Tibial nerve (tissue), 4 donors: ENCODE data around the gene GLYATL1B.
"Not testable (repeated sequence)": the region's sequence is repeated elsewhere in the genome, so short reads cannot be mapped to it uniquely, and the experiment has no call there.

Experiments used
- EP300 ChIP-seq, 2 donors: sonication (generic); formaldehyde crosslinking; IDR thresholded peaks; one replicate each; pipeline ENCODE4 v1.6.1; 2017; ENCODE audit warnings: antibody characterized with exemption in 2 of 2, mild to moderate bottlenecking in 1 of 2
- POLR2A ChIP-seq, 2 donors: fragments of 450-650 bp; IDR thresholded peaks; one replicate each; pipeline ENCODE4 v1.6.1; 2017; ENCODE audit warnings: antibody characterized with exemption in 2 of 2, mild to moderate bottlenecking in 2 of 2, moderate library complexity in 2 of 2
- TF ChIP-seq, protein P1 (sequence below), 5 experiments: fragments of 200-600 bp in 3 of 5; fragments of 450-650 bp in 2 of 5; sonication (generic) in 3 of 5; IDR thresholded peaks; one replicate each; pipeline ENCODE4 v1.5.1; 2016 to 2019; ENCODE audit warnings: antibody characterized with exemption in 5 of 5, mild to moderate bottlenecking in 3 of 5, moderate library complexity in 2 of 5

DNA sequence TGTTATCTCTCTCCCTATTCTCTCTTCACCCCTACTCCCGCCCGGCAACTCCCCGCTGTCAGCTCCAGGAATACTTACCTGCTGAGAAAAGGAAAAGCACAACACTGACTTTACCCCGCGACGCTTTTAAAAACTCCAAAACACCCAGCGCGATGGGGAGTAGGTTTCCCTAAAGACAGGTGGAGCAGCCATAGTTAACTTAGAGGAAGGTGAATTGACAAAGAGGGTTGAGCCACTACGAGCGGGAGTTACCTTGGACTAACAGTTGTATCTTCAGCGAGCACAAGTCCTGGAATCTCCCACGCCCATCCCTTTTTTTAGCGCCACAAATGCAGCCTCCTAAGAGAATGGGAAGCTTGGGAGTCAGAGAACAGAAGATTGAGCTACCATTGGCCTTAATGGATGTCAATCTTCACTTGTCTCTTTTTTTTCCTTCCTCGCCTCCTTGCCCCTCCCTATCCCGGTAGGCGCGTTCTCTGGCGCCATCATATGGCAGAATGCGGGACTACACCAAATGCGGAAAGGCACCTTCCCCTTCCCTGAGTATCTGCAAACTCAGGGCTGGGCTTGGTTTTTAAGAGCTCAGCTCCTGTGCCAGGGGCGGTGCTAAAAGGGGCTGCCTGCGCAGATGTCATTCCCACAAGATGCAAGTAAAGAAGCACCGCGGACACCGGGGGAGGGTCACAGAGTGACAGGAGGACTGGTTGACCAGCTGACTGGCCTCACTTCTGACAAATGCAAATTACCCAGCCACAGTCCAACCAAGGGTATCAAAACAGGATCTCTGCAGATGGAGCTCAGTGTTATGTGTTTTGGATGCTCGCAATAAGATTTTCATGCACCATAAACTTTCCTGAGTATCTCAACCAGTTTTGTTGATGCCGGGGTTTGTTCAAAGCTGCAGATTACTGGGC is 27.7 kb upstream of the GLYATL1B start:
- TF ChIP-seq, protein P1, sequence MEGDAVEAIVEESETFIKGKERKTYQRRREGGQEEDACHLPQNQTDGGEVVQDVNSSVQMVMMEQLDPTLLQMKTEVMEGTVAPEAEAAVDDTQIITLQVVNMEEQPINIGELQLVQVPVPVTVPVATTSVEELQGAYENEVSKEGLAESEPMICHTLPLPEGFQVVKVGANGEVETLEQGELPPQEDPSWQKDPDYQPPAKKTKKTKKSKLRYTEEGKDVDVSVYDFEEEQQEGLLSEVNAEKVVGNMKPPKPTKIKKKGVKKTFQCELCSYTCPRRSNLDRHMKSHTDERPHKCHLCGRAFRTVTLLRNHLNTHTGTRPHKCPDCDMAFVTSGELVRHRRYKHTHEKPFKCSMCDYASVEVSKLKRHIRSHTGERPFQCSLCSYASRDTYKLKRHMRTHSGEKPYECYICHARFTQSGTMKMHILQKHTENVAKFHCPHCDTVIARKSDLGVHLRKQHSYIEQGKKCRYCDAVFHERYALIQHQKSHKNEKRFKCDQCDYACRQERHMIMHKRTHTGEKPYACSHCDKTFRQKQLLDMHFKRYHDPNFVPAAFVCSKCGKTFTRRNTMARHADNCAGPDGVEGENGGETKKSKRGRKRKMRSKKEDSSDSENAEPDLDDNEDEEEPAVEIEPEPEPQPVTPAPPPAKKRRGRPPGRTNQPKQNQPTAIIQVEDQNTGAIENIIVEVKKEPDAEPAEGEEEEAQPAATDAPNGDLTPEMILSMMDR (IDR thresholded peaks at IDR 0.05): peak; percentile 70 to 81 (median 76)
- TF ChIP-seq POLR2A, EP300 (IDR thresholded peaks at IDR 0.05): not testable (repeated sequence)
